Measurements from ENCODE around the gene TTLL11. TPM values are rescaled to one million over a fixed set of nuclear protein-coding genes. Genes with fewer than 3 reads are reported as not detected.

Gene TTLL11
- total RNA-seq, 2 donors from 2014 or later = 11.7 to 11.9 TPM

DNA sequence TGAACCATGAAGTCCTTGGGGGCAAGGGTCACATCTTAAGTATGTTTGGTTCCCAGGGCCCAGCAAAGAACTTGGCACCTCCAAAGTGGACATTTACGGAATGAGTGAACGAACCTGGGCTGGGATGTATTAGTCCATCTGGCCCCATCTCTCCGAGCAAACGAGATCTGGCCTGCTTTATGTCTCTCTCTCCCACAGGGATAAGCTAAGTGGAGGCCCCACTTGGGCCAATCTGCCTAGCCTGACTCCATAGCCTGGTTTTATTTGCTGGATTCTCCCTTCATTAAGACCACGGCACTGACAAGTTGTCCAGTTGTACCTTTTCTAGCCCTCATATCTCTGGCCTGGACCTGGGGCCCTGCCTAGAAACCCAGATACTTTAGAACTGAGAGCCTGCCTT is 2.1 kb downstream of the TTLL11 start:
- WGBS = 84% methylated on average over 5 of the region's 5 CpGs
- TF ChIP-seq POLR2A (IDR thresholded peaks at IDR 0.05) (no peak), POLR2AphosphoS5 (IDR thresholded peaks at IDR 0.05) (no peak)
- TF ChIP-seq, protein P1, sequence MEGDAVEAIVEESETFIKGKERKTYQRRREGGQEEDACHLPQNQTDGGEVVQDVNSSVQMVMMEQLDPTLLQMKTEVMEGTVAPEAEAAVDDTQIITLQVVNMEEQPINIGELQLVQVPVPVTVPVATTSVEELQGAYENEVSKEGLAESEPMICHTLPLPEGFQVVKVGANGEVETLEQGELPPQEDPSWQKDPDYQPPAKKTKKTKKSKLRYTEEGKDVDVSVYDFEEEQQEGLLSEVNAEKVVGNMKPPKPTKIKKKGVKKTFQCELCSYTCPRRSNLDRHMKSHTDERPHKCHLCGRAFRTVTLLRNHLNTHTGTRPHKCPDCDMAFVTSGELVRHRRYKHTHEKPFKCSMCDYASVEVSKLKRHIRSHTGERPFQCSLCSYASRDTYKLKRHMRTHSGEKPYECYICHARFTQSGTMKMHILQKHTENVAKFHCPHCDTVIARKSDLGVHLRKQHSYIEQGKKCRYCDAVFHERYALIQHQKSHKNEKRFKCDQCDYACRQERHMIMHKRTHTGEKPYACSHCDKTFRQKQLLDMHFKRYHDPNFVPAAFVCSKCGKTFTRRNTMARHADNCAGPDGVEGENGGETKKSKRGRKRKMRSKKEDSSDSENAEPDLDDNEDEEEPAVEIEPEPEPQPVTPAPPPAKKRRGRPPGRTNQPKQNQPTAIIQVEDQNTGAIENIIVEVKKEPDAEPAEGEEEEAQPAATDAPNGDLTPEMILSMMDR (IDR thresholded peaks at IDR 0.05) = no peak
- no peaks in the 10 kb centered on the region for H3K27me3 ChIP-seq (replicated peaks; ENCODE audit: insufficient read depth)
- no peaks in the 10 kb centered on the region for H3K36me3 ChIP-seq
- no peak overlapping the region for H3K27ac ChIP-seq
- intact Hi-C loops (cut with DNase I) = loop anchor here (10.0 kb wide), 1 partner anchor 724 kb away; no protein-coding TSS in a partner anchor
- H3K4me3 ChIP-seq = no peak overlapping the region
- peaks cover 4% of the 10 kb centered on the region for H3K4me1 ChIP-seq (replicated peaks)
- no peaks in the 10 kb centered on the region for H3K9me3 ChIP-seq
- DNase-seq (ENCODE audit: low spot score) = no peak

DNA sequence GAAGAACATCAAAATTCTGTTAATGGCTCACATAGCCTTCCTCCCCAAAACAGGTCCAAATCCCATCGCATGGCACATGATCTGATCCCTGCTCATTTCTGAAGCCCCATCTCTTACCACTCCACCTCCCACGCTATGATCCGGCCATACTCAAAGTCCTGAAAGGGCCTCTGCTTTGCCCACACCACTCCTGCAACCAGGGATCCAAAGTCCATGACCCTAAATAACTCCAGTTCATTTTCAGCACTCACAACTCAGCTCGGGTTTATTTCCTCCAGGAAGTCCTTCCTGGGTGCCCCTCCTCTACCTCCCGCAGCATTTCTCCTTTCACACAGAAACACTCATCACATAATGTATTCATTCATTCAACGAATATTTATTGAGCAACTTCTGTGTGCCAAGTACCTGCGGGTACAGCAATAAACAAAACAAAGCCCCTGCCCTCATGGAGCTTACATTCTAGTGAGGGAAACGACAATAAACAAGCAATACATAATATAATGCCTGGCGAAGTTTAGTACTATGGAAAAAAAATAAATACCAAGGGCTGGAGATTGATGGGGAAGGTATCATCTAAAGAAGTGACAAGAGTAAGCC is 2.7 kb downstream of the TTLL11 start:
- no peak overlapping the region for H3K27ac ChIP-seq
- H3K4me1 ChIP-seq (replicated peaks) = peaks cover 4% of the 10 kb centered on the region
- H3K36me3 ChIP-seq = no peaks in the 10 kb centered on the region
- no peaks in the 10 kb centered on the region for H3K9me3 ChIP-seq
- 89% methylated on average over 9 of the region's 9 CpGs for WGBS
- H3K4me3 ChIP-seq = no peak overlapping the region
- DNase-seq (ENCODE audit: low spot score) = no peak
- no peaks in the 10 kb centered on the region for H3K27me3 ChIP-seq (replicated peaks; ENCODE audit: insufficient read depth)
- intact Hi-C loops (cut with DNase I) = loop anchor here (10.0 kb wide), 1 partner anchor 724 kb away; no protein-coding TSS in a partner anchor
- TF ChIP-seq, protein P1 (IDR thresholded peaks at IDR 0.05) = no peak
- no peak for TF ChIP-seq POLR2A (IDR thresholded peaks at IDR 0.05)
- TF ChIP-seq POLR2AphosphoS5 (IDR thresholded peaks at IDR 0.05) = no peak

GRCh38 chr9:122088880-122089706 is 4.0 kb downstream of the TTLL11 start:
- no peak for DNase-seq (ENCODE audit: low spot score)
- H3K4me3 ChIP-seq = no peak overlapping the region
- H3K4me1 ChIP-seq (replicated peaks) = peaks cover 4% of the 10 kb centered on the region
- TF ChIP-seq POLR2AphosphoS5 (IDR thresholded peaks at IDR 0.05) (no peak), POLR2A (IDR thresholded peaks at IDR 0.05) (no peak)
- TF ChIP-seq, protein P1 (IDR thresholded peaks at IDR 0.05) = no peak
- no peak overlapping the region for H3K27ac ChIP-seq
- 52% methylated on average over 4 of the region's 4 CpGs for WGBS
- no peaks in the 10 kb centered on the region for H3K9me3 ChIP-seq
- intact Hi-C loops (cut with DNase I) = no loop called here
- no peaks in the 10 kb centered on the region for H3K27me3 ChIP-seq (replicated peaks; ENCODE audit: insufficient read depth)
- H3K36me3 ChIP-seq = no peaks in the 10 kb centered on the region

GRCh38 chr9:122087406-122088200 is 5.5 kb downstream of the TTLL11 start:
- no peak for DNase-seq (ENCODE audit: low spot score)
- intact Hi-C loops (cut with DNase I) = no loop called here
- Histone ChIP-seq H3K36me3 (no peaks in the 10 kb centered on the region), H3K27ac (no peak overlapping the region), H3K27me3 (replicated peaks; ENCODE audit: insufficient read depth) (no peaks in the 10 kb centered on the region), H3K9me3 (no peaks in the 10 kb centered on the region), H3K4me1 (replicated peaks) (peaks cover 4% of the 10 kb centered on the region), H3K4me3 (no peak overlapping the region)
- WGBS = 86% methylated on average over 8 of the region's 8 CpGs
- no peak for TF ChIP-seq POLR2AphosphoS5 (IDR thresholded peaks at IDR 0.05)
- TF ChIP-seq, protein P1 (IDR thresholded peaks at IDR 0.05) = no peak
- TF ChIP-seq POLR2A (IDR thresholded peaks at IDR 0.05) = no peak

All from prostate gland (tissue), 2 donors.